Subcutaneous adipose tissue (tissue), 4 donors: Measurements from ENCODE around the gene PALLD. TPM values are rescaled to one million over a fixed set of nuclear protein-coding genes. Genes with fewer than 3 reads are reported as not detected.

Source experiments
- total RNA-seq, 4 donors: library from RNA; depleted of rRNA; stranded (reverse); fragments of >200 nt; gene quantifications; one replicate each; pipeline ENCODE4 v1.1.0, GENCODE V29; 2016
- TF ChIP-seq, protein P1 (sequence below): fragments of 450-650 bp; IDR thresholded peaks from one replicate; pipeline ENCODE4 v1.5.1; 2016; ENCODE audit warnings: low read depth, mild to moderate bottlenecking, control low read depth, antibody characterized with exemption, moderate library complexity

Gene PALLD
- total RNA-seq, 4 donors from 2014 or later = 94.1 to 118 (median 110) TPM

DNA sequence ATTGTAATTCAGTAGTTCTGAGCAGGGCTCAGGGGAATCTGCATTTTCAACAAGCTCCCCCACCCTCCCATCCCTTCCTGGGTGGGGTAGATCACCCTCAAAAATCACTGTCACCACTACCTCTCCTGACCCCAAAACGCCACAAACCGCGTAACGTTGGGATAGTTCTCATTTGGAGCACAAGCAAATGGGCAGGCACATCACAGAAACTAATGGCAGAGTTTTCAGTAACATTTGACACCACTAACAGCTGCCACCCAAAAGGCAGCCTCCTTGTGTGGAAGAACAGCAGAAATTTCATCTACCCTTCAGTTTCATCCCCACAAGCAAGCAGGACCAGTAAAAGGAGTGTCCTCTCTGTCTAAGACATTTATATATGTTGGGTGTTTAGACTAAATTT lies 132.7 kb downstream of the PALLD start:
- TF ChIP-seq, protein P1, sequence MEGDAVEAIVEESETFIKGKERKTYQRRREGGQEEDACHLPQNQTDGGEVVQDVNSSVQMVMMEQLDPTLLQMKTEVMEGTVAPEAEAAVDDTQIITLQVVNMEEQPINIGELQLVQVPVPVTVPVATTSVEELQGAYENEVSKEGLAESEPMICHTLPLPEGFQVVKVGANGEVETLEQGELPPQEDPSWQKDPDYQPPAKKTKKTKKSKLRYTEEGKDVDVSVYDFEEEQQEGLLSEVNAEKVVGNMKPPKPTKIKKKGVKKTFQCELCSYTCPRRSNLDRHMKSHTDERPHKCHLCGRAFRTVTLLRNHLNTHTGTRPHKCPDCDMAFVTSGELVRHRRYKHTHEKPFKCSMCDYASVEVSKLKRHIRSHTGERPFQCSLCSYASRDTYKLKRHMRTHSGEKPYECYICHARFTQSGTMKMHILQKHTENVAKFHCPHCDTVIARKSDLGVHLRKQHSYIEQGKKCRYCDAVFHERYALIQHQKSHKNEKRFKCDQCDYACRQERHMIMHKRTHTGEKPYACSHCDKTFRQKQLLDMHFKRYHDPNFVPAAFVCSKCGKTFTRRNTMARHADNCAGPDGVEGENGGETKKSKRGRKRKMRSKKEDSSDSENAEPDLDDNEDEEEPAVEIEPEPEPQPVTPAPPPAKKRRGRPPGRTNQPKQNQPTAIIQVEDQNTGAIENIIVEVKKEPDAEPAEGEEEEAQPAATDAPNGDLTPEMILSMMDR = no peak

DNA sequence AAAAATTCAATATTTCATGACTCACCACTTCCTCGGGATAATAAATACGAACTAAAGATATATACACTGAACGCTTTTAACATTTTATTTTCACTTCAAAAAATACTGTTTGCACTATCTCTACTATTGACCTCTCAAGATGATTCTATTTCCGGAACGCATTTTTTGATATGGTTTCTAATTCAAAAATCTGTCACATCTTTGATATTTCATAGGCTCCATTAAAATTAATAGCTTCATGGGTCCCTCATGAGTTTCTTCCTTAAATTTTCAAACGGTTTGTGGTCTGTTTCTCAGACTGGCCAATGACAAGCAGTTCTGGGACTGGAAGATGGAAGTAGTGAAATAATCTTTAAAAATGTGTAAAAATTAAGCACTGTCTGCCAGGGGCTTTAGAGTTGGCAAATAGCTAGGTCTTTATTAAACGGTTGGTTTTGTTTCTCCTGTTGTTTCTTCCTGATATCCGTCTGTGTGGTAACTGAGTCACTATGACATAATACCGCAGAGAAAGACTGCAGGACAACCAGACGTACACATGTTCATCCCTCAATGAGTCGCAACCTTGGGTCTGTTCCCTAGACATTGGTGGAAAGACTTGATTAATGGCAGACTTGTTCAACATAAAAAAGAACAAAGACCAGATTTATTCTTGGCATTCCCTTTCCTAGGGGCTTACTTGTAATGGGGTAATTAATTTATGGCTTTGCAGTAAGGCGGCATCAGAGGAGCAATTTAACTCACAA lies 133.8 kb downstream of the PALLD start:
- TF ChIP-seq, protein P1 = no peak

DNA sequence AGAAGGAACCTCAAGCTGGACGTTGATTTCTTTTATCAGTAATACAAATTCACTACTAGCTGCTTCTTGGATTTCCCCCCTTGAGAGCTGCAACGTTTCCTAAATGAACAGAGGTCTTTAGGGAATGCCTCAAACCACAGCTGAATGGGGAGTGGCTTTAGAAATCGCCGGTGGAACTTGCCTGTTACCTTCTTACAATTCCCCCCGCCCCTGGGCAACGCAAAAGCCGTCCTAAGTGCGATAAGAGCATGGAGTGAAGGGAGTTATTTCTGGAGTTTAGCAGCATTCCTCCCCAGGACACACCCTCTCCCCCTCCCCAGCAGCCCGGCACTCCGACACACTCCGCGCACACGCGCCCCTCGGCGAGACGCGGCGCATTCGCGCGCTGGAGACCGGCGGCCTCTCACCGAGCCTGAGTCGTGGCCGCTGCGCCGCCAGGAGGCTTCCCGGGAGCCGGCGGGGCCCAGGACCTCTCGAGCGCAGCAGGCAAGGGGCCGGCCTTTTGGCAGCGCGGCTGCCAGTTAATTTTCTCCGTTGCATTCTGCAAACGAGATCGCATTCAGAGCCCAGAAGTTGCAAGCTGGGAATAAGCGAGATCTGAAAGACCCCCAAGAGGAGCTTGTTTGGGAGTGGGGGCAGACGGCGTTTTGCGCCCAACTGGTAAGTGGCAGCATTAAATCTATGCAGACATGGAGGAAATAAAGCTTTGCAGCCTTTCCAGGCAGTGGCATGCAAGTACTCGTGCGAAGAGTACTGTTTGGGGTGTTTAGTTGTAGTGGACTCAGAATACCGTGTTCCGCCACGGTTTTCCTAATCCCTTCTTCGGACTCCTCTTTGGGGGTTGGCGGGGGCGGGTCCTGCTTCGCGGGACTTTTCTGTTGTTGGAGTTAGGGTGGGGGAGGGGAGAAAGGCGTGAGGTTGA lies 134.7 kb downstream of the PALLD start:
- TF ChIP-seq, protein P1 = no peak

DNA sequence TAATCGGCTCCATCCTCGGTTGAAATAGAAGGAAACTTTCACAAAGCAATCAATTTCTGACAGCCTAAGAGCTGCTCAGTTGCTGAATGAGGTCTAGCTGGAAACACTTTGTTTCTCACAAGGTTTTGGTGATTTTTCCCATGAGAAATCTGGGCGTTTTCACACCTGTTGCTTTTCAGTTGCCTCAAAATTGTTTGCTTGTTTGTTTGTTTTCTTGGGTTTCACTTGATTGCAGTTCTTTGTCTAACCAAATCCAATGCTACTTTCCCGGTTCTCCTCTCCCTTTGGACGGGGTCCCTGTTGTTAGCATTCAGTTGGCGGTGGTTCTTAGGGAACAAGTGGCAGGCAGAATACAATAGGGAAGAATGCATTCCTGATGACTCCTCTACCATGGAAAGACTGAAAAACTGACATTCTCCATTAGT lies 135.5 kb downstream of the PALLD start:
- TF ChIP-seq, protein P1 = no peak

DNA sequence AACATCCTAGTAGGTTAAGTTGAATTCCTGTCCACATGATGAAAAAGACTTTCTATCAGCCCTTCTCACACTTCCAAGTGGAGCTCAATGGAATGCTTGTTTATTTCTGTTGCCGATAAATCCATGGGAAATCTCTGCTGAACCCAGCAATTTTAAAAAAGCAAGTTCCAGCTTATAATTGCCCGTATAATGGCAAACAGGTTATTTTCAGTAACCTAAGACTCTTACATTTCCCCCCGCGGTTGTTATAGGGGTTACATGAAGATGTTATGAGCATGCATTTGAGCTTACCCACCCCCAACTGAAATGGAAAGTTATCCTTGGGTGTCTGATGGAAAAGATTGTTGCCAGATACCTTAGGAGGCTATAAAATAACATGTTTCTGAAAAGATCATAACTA lies 136.2 kb downstream of the PALLD start:
- TF ChIP-seq, protein P1 = no peak

DNA sequence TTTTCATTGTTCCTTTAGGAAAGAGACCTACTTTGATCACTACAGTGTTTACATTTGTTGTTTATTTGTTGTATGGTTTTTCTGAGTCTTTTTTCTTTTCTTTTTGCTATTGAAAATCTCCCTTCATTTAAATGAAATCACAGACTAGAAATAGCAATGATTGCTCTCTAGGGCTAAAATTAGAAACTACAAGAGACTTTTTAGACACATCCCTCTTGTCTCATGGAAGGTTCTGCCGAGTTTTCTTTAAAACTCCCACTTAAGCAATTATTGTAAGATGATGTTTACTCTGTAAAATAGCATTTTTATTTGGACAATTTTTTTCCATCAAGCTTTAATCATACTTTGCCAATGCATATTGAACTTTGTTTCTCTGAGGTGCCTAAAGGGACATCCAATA lies 136.6 kb downstream of the PALLD start:
- TF ChIP-seq, protein P1 = no peak

DNA sequence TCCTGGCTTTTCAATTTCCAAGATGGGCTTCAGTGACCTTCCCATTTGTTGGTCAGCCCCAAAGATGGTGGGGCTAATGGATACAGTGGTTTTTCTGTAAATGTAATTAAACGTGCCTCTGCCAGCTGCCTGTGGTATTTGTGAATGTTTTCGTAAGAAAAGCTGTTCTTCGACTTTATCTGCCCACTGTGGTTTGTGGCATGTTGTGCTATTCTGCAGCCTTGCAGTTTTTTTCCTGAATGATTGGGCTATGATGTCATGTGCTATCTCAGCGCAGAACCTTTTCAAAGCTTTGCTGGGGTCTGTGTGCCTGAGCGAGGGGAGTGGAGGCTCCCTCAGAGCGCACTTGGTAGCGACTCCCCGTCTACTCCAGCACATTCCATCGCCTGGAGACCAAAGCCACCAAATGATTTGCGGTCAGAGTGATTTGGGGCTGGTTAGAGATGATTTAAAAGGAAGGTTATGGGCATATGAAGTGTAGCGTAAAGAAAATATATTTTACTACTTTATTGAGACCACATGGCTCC lies 137.5 kb downstream of the PALLD start:
- TF ChIP-seq, protein P1 = no peak
